C4-2B (cell line): ENCODE data around the gene MOSPD3.

Experiments used
- CTCF ChIP-seq: fragments of 450-650 bp; conservative IDR thresholded peaks from 2 replicates; pipeline ENCODE4 v1.5.1; 2017; ENCODE audit warnings: mild to moderate bottlenecking
- ZFX ChIP-seq: fragments of 450-650 bp; IDR thresholded peaks from 2 replicates; pipeline ENCODE4 v1.6.1; 2017

GRCh38 chr7:100604976-100605911 lies 7.1 kb upstream of the MOSPD3 start:
- no peak; the same call in 1 of the 2 replicates for TF ChIP-seq CTCF
- TF ChIP-seq ZFX, result no peak
